ENCODE measurements around the gene PPP1R11.

PPP1R11 gene

DNA sequence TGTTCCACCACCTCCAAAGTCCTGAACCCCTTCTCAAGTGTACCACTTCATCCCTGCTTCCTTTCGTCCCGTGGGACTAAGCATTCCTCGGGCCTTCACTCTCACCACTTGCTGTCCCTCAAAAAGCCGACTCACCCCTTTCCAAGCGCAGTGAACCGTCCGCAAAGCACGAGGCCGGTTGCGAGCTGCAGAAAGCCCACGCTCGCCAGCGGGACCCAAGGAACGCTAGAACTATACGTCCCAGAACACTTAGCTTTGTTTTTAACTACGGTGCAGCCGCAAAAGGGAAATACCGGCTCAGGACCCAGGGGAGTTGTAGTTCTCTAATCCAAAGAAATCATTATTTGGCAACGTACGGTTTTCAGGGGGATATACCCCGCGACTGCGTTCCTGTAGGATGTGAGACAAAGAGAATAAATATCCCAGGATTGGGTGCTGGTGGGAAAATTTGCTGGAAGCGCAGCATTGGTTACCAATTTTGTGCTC, 6.3 kb upstream of the PPP1R11 start:
- in situ Hi-C loops (cut with HindIII; ENCODE audit: low pct_ligation_motif_present, low pct_unique_long_range_greater_than_20kb, low sequenced_read_pairs), result no loop called here
- DNase-seq, result peak; percentile 44

DNA sequence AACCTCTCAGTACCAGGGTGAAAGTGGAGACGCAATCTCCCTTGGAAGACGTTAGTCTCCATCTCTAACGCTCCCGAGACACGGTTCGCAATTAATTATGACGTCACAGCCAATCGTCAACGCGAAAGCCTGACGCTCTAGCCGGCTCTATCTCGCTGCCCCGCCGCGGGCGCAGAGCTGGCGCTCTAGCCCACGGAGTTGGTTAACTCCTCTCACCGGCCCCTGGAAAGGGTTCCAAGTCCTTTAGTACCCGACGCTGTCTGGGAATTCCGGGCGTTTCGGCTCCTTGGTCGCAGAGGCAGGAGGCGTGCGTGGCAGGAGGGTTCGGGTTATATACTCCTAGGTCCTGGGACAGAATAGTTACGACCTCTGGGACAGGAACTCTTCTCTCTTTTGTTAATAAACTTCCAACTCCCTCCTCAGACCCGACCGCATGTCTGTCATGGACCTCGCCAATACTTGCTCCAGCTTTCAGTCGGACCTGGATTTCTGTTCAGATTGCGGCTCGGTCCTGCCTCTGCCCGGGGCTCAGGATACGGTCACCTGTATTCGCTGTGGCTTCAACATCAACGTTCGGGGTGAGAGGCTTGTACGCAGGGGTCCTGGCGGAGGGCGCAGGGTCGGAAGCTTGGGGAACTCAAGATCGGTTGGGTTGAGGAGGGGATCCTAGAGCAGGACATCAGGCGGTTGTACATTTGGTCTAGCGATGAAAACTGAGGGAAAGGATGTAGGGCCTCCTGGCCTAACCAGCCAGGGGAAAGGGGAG, 5.7 kb upstream of the PPP1R11 start, which contains the start of gene POLR1H:
TSS of gene POLR1H (plus strand) at position 174 of the 766 bp plus-strand sequence. CDS start at position 434, 260 bp downstream.
- peak; percentile 96 for DNase-seq
- in situ Hi-C loops (cut with HindIII; ENCODE audit: low pct_ligation_motif_present, low pct_unique_long_range_greater_than_20kb, low sequenced_read_pairs), result no loop called here

DNA sequence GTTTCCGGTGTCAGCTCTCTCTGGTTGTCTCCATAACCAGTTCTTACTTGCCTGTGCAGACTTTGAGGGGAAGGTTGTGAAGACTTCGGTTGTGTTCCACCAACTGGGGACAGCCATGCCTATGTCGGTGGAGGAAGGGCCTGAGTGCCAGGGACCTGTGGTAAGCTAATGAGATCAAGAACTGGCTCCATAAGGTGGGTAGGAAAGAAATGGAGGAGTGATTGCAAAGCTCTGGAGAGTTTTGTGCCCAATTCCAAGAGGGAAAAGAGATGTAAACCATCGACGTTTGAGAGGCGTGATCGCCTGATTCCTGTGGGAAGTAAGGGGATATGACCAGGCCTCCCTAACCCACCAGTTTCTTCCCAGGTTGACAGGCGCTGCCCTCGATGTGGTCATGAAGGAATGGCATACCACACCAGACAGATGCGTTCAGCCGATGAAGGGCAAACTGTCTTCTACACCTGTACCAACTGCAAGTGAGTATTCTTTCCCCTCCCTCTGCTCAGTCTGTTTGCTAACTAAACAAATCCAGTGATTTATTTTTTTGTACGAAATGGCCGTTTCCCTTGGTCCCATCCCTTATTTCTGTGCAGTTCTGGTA, 5.0 kb upstream of the PPP1R11 start:
- DNase-seq, result peak; percentile 18
- in situ Hi-C loops (cut with HindIII; ENCODE audit: low pct_ligation_motif_present, low pct_unique_long_range_greater_than_20kb, low sequenced_read_pairs), result no loop called here

DNA sequence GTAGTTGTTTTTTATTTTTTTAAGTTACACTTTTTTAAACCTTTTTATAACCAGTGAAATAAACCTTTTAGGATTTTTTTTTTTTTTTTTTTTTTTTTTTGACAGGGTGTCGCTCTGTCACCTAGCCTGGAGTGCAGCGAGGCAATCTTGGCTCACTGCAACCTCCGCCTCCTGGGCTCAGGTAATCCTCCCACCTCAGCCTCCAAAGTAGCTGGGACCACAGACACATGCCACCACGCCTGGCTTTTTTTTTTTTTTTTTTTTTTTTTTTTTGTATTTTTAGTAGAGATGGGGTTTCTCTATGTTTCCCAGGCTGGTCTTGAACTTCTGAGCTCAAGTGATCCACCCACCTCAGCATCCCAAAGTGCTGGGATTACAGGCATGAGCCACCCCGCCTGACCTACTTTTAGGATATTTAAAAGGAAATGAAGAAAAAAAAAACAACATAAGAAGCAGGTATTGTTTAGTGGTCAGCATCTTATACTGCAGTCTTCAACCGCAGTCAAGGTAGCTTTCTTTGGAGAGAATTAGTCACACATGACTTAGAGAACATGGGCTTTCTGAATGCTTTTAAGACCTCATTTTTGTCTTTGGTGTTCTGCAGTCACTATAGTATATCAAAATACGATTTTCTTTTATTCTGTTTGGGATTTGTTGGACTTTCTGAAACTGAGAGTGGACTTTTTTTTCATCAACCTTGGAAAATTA, 4.4 kb upstream of the PPP1R11 start:
- in situ Hi-C loops (cut with HindIII; ENCODE audit: low pct_ligation_motif_present, low pct_unique_long_range_greater_than_20kb, low sequenced_read_pairs), result no loop called here
- no peak for DNase-seq

DNA sequence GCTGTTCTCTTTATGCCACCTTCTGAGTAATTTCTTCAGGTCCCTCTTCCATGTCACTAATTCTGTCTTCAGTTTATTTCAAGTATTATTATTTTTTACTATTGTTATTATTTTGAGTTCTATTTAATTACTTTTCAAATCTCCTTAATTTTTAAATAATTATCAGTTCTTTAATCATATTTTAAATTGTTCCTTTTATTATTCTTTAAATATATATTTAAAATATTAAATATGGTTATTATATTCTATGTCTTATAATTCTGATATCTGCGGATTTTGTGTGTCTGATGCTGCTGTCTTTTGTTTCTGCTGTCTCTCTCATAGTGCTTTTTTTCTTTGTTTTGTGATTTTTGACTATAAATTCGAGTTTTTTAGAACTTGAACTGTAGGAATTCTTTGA, 3.7 kb upstream of the PPP1R11 start:
- no peak for DNase-seq
- in situ Hi-C loops (cut with HindIII; ENCODE audit: low pct_ligation_motif_present, low pct_unique_long_range_greater_than_20kb, low sequenced_read_pairs), result no loop called here

DNA sequence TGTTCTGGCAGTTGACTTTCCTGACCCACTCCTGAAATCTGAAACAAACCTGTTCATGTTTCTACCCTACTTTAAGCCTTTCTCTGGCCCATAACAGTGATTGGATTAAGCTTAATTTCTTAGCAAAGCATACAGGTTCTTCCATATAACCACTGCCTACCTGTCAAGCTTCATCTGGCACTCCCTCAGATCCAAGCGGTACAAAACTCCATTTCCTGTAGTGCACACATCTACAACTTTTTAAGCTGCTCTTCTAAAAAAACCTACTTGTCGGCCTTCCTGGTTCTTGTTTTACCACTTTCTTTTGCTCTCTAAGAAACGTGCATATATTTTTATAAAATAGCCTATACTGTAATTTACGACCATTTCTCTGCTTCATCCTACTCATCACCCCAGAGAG, 916 bp upstream of the PPP1R11 start:
- DNase-seq, result no peak
- in situ Hi-C loops (cut with HindIII; ENCODE audit: low pct_ligation_motif_present, low pct_unique_long_range_greater_than_20kb, low sequenced_read_pairs), result no loop called here

DNA sequence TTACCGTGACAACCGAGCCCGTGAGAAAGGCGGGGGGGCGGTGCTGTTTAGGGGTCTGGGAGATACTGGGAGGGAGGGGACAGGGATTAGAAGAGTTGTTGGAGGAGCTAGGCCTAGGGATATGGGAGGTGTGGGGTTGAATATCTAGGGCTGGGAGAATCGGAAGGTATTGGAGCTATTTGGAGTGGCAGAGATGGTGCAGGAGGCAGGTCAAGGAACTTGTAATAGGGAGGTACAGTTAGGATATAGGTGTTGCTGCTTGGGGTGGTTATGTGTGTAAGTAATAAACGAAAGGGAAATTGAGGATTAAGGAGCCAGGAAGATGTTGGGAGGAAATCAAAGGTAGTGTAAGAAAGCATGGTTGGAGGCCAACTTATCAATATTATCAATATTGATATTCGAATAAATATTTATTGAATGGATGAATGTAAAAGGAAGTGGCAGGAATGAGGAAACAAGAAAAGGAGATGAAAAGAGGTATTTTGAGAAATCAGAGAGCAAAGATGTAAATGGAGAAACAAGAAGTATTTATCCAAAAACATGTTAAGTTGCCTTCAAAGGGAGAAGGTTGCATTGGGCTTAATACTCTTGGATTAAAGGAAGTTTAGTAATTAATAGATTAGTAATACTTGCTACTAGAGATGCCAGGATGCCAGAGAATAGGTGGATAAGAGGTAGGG, 602 bp downstream of the PPP1R11 start:
- in situ Hi-C loops (cut with HindIII; ENCODE audit: low pct_ligation_motif_present, low pct_unique_long_range_greater_than_20kb, low sequenced_read_pairs), result no loop called here
- no peak for DNase-seq

DNA sequence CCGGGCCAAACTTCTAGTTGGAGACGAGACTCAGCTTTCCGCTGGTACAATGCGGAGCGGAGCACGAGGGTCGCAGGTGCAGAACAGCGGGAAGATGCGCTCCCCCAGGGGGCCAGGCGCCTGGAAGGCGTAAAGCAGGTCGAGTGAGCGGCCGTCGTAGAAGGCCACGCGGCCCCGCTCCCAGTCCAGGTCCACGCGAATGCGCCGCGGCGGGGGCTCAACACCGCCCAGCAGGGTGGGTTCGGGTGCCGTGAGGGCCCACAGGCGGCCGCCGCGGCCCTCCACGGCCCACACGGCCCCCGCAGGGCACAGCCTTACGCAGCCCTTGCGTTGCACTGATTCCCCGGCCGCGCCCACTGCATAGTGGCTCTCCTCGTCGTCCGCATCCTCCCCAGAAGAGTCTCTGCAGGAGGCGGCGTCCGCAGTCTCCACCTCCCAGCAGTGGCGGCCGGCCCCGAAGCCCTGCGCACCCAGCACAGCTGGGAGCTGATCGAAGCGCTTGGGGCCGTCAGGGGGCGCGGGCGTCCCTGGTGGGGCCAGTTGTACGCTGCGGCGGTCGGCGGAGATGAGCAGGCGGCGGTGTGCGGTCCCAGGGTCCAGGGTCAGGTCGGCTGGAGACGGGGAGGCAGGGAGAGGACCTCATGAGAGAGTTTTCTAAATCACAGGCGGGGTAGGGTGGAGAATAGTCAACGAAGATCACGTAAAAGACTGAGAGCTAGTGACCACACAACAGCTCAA, 4.3 kb downstream of the PPP1R11 start:
- in situ Hi-C loops (cut with HindIII; ENCODE audit: low pct_ligation_motif_present, low pct_unique_long_range_greater_than_20kb, low sequenced_read_pairs), result no loop called here
- no peak for DNase-seq

DNA sequence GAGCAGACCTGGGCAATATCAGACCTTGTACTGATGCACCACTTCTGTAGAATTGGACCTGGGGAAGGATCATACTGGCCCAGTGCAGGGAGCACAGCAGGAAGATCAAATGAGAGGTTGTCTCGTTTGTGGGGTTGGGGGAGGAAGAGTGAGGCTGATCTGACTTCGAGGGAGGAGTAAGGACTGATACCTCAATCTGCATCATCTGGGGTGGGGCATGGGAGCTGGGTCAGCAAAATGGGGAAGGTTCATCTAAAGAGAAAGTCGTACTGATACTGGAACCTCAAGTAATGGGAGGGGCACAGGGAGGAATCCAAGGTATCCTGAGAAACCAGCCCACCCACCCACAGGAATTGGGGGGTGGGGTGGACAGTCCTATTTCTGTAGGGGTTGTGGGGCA, 4.9 kb downstream of the PPP1R11 start:
- no peak for DNase-seq
- in situ Hi-C loops (cut with HindIII; ENCODE audit: low pct_ligation_motif_present, low pct_unique_long_range_greater_than_20kb, low sequenced_read_pairs), result no loop called here

DNA sequence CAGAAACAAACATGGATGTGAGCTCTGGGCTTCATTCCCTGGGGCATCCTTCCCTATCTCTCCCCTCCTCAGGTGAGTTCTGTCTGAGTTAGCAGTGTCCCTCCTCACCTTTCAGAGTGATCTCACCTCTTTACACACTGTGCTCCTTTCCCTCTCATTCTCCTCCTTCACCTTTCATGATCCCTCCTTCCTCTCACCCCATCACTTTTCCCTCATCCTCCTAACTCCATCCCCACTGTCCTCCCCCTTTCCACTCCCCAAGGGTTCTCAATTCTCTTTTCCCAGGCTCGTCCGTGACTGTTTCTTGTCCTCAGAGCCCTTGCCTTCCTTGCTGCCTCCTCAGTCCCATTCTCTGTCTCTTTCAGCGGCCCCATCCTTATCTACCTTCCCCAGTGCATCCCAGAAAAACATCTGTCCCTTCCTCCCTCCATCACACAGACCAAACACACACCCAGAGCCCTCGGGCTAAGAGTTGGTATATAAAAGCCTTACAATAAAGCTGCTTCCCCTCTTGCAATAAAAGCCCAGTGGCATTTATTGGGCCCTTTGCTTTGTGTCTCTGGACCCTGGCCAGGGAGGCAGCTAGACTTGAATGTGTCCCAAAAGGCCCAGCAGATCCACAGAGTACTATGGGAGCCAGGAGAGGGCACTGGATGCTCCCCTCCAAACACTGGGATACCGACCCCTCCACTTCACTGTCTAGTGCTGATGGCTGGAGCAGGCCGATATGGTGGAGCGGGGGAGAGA, 6.7 kb downstream of the PPP1R11 start:
- no peak for DNase-seq
- in situ Hi-C loops (cut with HindIII; ENCODE audit: low pct_ligation_motif_present, low pct_unique_long_range_greater_than_20kb, low sequenced_read_pairs), result no loop called here

DNA sequence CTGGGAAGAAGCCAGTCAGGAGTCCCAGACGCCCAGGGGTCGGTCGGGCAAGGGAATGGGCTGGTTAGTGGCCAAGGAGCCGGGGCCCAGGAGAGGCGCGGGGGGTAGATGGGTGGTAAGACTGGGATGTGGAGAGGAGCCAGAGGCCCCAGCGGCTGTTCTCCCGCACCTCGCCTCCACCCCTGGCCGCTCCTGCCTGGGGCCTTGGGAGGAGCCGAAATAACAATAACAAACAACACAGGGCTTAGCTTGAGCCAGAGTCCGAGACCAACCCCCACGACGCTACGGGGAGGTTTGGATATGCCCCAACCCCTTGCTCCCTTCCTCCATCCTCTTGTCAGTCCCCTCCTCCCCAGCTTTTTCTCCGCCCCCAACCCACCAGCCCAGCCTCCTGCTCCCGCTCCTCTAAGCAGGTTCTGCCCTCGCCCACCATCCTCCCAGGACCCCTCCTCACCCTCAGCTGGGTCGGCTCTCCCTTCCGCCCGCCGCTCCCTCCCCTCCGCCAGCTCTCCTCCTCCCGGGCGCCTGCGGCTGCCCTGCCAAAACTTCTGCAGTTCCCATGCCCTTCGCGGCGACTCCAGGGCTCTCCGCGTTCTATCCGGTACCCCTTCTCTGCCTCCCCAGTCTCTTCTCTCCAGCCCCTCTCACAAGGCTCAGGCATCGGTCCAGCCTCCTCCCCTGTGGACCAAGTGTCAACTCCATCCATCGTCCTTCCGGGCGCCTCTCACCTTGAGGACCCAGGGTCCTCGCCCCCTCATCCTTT, 7.5 kb downstream of the PPP1R11 start:
- in situ Hi-C loops (cut with HindIII; ENCODE audit: low pct_ligation_motif_present, low pct_unique_long_range_greater_than_20kb, low sequenced_read_pairs), result no loop called here
- DNase-seq, result no peak

DNA sequence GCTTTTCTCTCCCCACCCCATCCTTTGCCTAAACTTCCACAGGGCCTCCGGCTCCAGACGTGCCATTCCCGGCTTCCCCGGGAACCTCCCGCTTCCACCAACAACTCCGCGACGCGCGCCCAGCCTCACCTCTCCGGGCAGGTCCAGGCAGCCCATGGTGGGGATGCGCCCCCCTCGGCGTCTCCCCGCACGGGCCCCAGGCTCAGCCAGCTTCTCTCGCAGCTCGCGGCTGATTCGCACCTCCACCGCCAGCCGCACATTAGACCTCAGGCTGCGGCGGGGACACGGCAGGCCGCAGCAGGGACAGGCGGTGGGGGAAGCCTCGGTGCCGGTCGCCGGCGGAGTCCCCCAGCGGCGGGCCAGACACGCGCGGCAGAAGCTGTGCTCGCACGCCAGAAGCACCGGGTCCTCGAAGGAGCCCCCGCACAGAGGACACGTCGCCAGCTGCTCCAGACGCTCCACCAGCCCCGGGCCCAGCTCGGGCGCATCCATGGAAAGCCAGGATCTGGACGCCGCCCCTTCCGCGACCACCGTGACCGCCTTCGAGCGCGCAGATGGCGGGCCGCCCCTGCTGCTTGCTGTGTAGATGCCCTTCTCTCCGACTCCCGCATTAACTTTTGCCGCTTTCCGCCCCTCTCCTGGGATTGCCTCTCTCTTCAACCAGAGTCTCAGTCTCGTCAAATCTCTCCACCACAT, 8.2 kb downstream of the PPP1R11 start, which contains the start of gene RNF39:
TSS of gene RNF39 (minus strand) at position 676 of the 696 bp plus-strand sequence. CDS start at position 492, 184 bp downstream.
- no peak for DNase-seq
- in situ Hi-C loops (cut with HindIII; ENCODE audit: low pct_ligation_motif_present, low pct_unique_long_range_greater_than_20kb, low sequenced_read_pairs), result no loop called here

DNA sequence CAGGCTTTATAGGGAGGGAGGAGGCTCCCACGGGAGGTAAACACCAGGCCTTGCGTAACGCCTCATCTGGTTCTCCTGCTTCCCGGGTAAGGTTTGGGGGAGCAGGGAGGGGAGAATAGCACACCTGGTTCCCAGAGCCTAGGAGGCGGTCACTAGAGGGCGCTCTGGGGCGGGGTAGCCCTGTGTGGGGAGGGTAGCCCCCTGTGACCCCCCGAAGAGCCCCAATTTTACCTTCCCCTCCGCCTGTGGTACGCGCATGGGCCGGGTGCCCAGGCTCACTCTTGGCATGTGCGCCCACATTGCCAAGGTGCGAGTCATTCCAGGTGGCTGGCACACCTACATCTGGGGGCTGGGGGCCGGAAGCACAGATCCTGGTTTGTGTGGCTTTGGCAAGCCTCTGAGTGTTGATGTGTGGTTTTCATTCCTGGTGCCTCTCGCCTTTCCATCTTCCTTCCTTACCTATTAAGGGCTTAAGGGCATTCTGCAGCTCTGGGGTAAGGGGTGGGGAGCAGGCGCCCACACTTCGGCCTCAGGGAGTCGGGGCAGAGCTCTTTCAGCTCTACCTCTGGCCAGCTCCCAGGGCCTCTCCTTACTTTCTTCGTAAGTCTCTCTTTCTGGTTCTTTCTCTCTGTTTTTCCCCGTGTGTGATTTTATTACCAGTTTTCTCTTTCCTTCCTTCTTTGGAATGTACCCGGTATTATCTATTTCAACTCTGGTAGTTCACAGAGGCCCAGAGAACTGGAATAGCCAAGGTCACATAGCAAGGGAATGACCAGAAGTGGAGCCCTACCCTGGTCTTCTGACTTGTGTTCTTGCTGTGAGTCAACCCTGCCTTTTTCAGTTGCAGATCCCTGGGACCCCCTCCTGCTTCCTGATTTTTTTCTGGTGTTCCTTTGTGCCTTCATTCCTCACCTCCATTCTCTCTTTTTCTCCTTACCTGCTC, 9.1 kb downstream of the PPP1R11 start:
- in situ Hi-C loops (cut with HindIII; ENCODE audit: low pct_ligation_motif_present, low pct_unique_long_range_greater_than_20kb, low sequenced_read_pairs), result no loop called here
- DNase-seq, result no peak

DNA sequence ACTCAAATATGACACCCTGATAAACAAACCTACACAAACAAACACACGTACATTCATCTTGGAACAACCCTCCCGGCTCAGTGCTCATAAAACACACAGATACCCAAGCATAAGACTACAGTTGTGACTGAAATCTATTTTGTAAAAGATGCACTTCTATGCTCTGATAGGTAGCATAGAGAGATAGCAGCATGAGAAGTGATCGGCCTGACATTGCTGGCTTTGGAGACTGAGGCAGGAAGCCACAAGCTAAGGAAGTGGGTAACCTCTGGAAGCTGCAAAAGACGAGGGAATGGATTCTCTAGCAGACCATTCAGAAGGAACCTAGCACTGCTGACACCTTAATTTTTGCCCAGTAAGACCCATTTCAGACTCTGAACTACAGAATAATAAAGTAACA, 10.2 kb downstream of the PPP1R11 start:
- DNase-seq, result no peak
- in situ Hi-C loops (cut with HindIII; ENCODE audit: low pct_ligation_motif_present, low pct_unique_long_range_greater_than_20kb, low sequenced_read_pairs), result no loop called here

DNA sequence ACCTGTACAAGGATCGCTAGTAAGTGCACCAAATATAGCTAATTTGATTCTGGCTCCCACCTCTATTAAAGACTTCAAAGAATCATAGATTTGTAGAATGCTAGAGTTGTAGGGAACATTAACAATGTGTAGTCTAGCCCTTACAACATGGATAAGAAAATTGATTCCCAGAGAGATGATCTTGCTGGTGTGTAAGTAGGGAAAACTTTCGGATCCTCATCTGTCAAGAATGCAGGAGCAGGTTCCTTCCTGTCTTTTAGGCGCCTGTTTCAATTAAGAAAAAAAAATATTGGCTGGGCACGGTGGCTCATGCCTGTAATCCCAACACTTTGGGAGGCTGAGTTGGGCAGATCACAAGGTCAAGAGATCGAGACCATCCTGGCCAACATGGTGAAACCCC, 20.9 kb downstream of the PPP1R11 start:
- in situ Hi-C loops (cut with HindIII; ENCODE audit: low pct_ligation_motif_present, low pct_unique_long_range_greater_than_20kb, low sequenced_read_pairs), result no loop called here
- no peak for DNase-seq
